Non-pigmented ciliary epithelial cell (primary cell): ENCODE data around the gene NLN.
"Not testable (repeated sequence)": the region's sequence is repeated elsewhere in the genome, so short reads cannot be mapped to it uniquely, and the experiment has no call there.

Source experiments
- DNase-seq: peaks from one replicate; pipeline ENCODE4 v3.0.0-alpha.2; 2010; ENCODE audit warnings: low read depth

Gene NLN

DNA sequence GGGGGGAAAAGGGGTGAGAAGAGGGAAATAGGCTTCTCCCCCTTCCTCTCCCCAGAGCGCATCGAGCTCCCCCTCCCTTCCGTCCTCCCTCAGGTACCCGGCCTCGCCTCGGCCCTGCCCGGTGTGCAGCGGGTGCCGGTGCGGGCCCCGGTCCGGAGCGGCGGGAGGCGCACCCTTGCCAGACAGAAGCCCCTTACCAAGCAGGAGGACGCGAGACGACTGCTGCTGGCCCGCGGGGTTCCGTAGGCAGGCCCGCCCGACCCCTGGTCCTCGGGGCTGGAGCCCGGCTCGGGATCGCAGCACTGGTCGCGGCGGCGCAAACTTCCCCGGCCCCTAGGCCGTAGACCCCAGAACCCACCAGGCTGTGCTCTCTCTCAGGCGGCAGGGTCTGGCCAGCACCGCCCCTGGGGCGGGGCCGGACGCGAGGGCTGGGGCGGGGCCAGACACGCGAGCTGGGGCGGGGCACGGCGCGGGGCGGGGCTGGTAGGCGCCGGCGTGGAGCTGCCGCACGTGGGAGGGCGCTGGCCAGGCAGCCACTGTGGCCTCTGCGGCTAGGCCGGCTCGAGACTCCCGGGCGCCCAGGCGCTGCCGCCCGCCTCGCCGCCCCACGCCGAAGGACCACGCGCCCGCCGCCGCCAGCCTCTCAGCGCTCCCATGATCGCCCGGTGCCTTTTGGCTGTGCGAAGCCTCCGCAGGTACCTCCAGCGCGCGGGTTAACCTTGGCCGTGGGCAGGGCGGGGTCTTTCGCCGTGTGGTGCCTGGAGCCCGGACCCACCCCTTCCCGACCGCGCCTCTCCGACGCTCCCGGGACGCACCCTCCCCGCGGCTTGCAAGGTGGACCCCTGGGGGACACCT lies at the start of gene NLN, which contains the start of gene SGTB:
NLN (plus strand) TSS at position 486 of the 855 bp plus-strand sequence; CDS start at position 655, 169 bp downstream.
SGTB (minus strand) TSS at position 390 of the 855 bp plus-strand sequence. CDS start 1,302 bp downstream, outside the sequence.
- no peak for DNase-seq

DNA sequence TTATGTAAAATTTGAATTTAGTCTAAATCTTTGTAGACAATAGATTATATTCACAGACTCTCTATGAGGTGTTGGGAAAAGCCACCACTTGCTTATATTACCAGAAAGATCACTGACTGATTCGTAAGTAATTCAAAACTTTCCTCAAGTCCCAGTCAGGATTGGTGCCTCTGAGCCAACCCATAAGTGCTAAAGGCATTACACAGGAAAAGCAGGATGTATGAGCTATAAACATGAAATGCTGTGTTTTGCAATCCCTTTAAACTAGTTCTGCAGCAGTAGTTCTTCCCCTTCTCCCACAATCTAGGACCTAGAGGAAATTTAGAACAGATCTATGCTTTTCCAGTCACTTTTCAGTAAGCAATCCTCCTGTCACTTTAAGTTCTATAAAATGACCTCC lies 49.2 kb upstream of the NLN start:
- DNase-seq, result peak; percentile 45

DNA sequence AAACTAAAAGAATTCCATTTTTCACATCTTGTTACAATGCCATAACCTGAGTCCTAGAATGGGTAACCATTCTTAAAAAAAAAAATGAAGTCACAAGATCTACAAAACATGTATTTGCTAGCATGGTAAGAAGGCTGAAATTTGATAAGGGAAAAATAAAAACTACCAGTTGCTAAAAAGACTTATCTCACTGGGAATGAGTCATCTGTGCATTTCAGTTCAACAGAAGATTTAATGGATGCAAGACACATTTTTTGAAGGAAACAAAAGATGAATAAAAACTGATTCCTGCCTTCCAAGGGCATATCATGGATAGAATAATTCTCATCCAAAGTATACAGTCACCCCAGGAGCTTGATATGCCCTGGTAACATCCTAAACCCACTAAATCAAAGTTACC lies 47.3 kb upstream of the NLN start:
- DNase-seq, result no peak

DNA sequence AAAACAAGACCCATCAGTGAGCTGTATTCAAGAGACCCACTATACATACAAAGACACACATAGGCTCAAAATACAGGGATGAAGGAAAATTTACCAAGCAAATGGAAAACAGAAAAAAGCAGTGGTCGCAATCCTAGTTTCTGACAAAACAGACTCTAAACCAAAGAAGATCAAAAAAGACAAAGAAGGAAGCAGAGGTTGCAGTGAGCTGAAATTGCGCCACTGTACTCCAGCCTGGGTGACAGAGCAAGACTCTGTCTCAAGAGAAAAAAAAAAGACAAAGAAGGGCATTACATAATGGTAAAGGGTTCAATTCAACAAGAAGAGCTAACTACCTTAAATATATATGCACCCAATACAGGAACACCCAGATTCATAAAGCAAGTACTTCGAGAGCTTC lies 45.9 kb upstream of the NLN start:
- DNase-seq, result not testable (repeated sequence)

DNA sequence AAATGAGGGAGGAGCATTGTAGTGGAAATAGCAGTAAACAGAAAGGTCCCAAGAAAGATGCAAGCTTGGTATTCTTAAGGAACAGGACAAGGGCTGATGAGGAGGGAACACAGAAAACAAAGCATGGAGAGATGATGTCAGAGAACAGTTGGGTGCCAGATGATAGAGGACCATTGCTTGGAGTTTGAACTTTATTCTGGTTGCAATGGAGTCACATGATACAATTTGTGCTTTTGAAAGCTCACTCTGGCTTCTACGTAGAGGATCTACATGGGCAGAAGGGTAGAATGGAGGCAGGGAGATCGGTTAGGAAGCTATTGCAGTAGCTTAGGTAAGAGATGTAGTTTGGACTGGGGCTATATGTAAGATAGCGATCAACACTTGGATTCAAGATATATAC lies 39.9 kb upstream of the NLN start:
- no peak for DNase-seq

DNA sequence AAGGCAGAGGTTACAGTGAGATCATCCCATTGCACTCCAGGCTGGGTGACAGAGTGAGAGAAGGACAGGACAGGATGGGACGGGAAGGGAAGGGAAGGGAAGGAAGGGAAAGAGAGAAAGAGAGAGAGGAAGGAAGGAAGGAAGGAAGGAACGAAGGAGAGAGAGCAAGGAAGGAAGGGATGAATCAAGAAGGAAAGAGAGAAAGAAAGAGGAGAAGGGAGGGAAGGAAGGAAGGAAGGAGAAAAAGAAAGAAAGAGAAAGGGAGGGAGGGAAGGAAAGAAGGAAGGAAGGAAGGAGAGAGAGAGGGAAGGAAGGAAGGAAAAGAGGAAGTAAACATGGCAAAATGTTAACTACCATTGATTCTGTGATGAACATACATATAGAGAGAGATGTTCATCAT lies 28.9 kb upstream of the NLN start:
- DNase-seq, result no peak

DNA sequence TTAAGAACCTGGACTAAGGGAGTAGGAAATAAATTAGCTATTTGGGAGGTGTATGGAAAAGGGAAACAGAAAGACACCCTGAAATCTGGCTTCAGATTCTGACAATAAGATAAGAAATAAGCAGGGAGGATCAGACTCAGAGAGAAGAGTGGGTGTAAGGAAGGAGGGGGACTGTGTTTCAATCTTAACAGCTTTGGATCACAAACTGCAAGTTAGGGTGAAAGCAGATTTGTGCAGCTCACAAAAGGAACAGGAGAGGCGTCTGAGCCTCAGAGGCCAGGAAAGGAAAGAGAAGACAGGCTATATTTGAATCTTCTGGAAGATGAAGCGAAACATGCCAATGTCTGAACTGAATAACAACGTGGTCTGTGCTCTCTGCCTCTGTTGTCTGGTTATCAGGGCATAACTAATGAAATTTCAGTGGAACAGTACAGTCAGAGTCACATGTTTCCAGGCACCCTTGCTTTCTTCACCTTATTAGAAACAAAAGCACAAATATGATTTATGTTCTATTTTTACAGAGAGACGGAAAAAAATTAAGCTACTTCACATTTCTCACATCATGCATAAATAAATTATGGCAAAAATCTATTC lies 26.7 kb upstream of the NLN start:
- no peak for DNase-seq

DNA sequence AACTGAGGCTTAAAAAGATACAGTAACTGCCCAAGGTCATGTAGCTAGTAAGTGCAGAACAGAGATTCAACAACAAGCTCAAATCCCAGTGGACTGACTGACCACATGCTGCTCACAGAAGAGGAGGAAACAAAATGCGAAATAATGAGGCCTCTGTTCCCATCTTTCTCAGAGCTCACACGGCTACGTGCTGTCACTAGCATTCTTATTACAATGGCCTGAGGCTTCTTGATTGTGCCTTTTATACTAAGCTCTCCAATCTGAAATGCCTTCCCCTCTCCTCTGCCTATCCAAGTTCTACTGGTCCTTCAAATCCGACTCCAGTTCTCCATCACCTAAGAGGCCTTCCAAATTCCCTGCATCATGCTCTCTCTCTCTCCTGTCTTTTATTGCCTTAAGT lies 26.1 kb upstream of the NLN start:
- DNase-seq, result no peak

DNA sequence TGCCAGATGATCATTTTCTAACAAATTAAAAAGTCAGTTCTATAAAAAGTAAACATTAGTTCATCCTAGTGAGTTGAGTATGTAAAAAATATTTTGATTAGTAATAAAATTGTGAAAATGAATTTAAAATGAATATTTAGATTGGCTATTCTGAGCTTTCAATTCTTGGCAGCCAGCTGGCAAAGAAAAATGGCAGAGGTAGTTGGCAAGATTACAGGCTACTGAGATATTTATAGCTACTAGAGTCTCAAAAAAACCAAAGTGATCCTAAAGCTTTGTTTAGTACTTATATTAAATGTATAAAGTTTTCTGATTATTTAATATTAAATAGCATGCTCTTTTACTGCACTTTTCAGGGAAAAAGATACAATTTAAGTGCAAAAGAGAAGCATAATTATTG lies 25.1 kb upstream of the NLN start:
- DNase-seq, result no peak

DNA sequence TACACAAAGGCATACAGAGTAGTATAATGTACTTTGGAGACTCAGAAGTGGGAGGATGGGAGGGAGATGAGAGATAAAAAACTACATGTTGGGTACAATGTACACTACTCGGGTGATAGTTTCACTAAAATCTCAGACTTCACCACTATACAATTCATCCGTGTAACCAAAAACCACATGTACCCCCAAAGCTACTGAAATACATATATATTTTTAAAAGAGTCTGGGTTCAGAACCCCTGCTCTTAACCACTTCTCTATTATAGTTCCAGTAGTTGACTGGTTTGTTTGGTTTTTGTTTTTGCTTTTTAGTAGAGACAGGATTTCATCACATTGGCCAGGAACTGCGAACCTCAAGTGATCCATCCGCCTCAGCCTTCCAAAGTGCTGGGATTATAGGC lies 22.7 kb upstream of the NLN start:
- no peak for DNase-seq

DNA sequence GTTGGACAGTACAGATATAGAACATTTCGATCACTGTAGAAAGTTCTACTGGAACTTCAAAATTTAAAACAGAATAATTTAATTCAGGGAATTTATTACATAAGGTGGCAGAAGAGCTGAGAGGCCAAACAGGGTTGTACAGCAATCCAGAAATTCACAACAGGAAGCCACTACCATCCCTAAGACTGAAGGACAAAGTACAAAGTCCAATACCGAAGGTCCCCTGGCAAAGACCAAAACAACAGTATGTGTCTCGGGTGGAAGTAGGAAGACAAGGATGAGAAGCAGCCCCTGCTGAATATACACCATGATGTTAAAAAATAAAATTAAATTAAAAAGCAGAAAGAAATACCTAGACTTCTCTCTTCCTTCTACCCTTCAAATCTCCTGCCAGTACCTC lies 20.0 kb upstream of the NLN start:
- DNase-seq, result no peak

DNA sequence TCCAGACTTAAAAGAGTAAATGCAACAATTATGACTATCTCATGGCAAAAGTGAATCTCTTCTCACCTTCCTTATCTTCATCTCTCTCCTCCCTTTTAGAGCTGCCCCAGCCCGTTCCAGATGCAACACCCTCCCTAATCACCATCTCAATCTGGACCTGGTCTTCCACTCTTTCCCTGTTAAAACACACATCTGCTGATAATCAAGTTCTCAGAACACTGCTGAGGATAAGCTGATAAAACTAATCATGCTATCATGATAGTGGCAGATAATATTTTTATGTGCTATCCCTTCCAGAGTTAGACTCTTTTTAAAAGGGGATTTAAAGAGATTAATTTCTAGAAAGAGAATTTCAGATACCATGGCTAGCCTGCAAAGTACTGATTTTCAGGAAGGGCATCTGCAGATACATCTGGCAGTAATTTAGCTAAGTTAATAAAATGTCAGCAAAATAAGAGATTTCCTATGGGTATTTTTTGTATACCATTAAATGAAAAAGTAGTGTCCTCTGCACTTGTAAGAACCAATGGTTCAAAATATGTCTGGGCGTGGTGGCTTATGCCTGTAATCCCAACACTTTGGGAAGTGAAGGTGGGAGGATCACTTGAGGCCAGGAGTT lies 17.3 kb upstream of the NLN start:
- no peak for DNase-seq

DNA sequence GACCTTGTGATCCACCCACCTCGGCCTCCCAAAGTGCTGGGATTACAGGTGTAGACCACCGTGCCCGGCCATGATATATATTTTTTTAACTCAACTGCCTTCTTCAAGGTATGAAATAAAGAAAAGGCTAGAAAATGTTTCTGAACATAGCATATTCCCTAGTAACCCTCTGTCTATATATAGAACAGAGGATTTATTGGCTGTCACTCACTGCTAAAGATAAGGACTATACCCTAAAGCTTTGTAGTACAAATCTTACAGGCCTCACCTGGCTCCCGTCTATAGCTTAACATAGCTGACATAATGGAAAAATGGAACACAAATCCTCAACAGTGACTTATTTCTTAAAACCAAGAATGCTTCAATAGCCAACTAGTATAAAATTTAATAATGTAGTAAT lies 14.3 kb upstream of the NLN start:
- DNase-seq, result no peak

DNA sequence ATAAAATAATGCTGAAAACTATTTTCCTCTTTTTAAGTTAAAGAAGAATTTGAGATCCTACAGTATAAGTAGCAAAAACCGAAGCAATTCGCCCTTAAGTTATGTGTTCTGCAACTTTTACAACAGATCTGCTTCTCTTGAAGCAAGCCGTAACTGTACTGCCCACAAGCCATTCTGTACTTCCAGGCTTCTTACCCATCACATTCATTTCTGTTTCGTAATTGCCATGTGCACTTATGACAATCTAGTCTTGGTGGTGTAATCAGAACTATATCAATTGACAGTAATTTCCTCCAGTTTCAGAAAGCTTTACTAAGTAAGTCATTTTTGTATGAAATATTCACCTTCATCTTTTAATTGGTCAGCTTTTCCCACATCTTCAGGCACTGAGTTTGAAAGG lies 13.9 kb upstream of the NLN start:
- DNase-seq, result no peak

DNA sequence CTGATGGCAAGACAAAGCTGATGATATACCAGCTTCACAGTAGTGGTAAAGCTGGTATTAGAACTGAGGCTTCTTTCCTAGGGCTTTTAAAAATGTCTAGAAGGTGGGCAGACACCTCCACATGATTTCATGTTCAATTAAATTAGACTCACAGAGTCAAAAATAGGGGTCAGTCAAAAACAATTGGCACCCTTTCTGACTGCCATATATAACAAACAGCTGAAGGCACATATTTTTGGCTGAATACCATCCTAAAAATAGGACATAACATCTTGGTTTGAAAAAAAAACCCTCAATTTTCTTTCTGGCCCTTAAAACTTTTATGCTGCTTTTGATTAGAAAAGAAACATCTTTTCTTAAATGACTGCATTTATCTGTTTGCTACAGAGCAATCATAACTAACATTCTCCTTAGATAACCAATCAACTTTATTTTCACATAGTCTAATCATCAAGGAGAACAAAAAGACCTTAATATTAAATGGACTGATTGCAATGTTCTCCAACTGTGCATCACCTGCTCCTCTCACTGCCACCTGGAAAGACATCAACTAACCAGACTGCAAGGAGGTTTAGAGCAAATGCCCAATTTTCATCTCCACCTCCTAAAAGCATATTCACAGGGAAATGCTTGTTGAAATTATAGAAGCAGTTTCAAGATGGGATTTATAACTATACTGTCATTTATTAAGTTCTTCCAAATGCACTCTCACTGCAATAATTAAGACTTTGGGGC lies 3.3 kb upstream of the NLN start:
- DNase-seq, result no peak

DNA sequence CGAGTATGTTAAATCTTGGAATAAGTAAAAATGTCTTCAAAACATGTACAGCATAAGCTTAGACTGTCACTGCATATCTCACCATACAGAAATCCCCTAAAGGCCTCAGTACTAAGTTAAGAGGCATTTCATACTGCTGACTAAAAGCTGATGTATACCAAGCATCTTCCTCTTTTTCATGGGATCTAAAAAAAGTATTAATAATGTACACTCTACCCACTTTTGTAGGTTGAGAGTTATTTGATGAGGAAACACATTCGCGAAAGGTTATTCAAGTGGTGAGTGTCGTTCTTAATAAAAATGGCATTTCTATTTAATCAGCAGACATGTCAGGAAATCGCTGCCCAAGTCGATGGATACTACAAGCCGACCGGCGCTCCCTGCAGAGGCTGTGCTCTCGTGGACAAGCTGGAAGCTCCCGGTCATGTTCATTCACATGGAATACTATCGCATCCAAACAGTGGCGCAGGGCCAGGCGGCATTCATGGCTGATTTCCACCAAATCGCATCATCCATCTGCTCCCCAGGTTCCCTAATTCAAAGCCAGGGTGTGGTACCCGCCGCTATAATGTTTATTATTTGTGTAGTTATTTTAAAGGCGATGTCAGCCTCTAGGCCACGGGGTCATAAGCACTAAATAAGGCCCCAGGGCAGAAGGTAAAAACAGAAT lies 820 bp upstream of the NLN start:
- peak; percentile 38 for DNase-seq

DNA sequence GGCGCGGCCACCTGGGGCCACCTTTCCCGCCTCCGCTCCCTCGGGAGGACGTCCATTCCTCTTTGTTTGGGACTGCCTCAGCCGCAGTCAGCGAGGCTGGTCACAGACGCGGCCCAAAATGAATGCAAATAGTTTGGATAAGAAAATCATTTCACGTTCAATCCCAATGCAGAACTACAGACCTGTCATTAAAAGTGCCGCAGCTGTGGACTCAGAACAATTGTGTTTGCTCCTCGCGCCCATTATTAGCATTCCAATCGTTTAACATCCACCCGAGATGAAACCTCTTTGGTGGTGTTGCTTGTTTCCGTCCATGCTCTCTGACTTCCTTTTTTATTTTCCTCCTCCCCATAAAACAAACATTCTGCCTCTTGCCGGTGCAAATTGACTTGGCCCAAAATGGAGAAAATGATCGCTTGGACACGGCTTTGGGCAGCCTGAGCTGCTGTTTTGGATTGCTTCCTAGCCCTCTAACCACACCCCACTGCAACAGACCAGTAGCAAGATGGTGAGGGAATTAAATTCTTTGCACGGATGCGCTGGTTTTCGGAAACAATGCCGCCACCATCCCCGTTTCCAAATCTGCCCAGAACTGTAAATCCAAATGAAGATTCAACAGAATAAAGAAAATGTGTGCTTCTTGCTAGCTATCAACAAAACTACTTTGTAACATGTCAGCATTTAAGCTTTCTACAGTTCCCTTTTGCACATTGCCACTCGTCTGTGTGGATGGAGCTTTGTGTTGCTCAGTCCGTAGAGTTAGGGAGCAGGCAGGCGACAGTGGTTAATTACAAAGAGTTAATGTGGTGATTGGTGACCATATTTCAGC lies 784 bp downstream of the NLN start:
- DNase-seq, result peak; percentile 8

DNA sequence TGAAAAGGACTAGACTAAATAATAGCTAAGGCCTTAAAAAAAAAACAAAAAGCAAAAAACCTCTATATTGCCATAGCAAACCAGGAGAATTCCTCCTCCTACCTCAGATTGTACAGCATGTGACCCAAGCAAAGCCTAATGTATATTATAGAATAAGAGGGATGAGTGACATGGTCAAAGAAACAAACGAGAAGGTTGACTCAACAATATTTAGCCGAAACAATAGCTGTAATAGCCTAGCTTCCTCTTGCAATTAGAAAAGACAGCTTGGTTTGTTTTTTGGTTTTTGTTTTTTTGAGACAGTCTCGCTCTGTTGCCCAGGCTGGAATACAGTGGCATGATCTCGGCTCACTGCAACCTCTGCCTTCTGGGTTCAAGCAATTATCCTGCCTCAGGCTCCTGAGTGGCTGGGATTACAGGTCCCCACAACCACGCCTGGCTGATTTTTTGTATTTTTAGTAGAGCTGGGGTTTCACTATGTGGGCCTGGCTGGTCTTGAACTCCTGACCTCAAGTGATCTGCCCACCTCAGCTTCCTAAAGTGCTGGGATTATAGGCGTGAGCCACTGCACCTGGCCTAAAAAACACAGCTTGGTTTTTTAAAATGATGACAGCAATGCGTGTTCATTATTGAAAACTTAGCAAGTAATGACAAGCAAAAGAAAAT lies 5.6 kb downstream of the NLN start:
- DNase-seq, result no peak

DNA sequence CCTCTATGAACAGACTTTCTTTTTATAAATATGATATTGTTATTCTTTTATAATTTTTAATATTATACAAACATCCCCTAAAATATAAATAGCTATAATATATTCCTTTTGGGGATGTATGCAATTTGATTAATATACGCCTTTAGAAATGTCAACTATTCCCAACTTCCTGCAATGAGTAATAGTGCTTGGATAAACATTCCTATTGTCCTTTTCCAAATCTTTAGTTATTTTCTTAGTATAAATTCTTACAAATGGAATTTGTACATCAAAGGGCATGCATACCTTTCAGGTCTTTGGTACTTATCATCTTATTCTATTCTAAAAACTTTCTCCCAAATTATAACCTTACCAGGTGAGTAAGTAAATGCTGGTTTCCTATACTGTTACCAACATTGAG lies 6.2 kb downstream of the NLN start:
- DNase-seq, result no peak

DNA sequence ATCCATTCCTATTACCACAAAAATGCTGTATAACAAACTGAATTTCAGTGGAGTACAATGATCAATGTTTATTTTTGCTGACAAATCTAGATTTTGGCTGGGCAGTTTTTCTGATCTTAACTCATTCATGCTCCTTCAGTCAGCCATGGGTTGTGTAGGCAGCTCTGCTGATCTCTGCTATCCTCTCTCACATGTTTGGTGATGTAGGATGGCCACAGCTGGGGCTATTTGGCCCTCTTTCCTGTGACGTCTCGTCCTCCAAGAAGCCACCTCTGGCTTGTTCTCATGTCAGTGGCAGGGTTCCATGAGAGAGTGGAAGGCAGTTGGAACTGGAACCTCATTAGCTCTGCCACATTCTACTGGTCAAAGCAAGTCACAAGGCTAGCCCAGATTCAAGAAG lies 8.9 kb downstream of the NLN start:
- no peak for DNase-seq

DNA sequence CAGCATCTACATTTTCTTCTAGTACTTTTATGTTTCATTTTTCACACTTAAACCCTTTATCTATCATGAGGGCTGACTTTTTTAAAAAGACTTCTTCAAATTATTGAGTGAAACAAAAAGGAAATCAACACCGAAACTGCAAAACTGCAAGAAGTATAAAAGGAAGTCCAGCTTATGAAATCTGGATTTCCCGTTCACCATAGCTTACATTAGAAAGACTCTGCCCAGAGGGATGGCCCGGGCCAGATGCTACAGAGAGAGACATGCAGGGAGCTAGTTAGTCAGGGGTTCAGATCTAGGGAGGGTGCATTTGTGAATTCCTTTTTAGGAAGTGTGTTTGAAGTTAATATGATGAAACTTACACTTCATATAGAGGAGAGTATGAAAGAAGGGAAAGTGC lies 10.0 kb downstream of the NLN start:
- not testable (repeated sequence) for DNase-seq
